ACC112 (cell line): ENCODE data around the gene WDR88.

ENCODE experiments used
- H2AFZ ChIP-seq: fragments of 200-600 bp; sonication (generic); one replicate; pipeline ENCODE4 v1.6.0; 2017; ENCODE audit warnings: antibody characterized with exemption, low read length; ENCODE audit not compliant: unreplicated experiment
- H3K27ac ChIP-seq: fragments of 200-600 bp; sonication (generic); 2 replicates; pipeline ENCODE4 v1.5.1; 2014; ENCODE audit warnings: low read depth, mild to moderate bottlenecking, antibody characterized with exemption, low read length, moderate library complexity
- H3K27me3 ChIP-seq: fragments of 200-600 bp; sonication (generic); 2 replicates; pipeline ENCODE4 v1.6.1; 2014; ENCODE audit warnings: mild to moderate bottlenecking, antibody characterized with exemption, low read length, moderate library complexity, mixed read lengths; ENCODE audit not compliant: insufficient read depth
- H3K36me3 ChIP-seq: fragments of 200-600 bp; sonication (generic); 2 replicates; pipeline ENCODE4 v1.6.1; 2016; ENCODE audit warnings: mild to moderate bottlenecking, antibody characterized with exemption, low read length, moderate library complexity, mixed read lengths; ENCODE audit not compliant: insufficient read depth
- H3K4me1 ChIP-seq: fragments of 200-600 bp; sonication (generic); one replicate; pipeline ENCODE4 v1.6.1; 2016; ENCODE audit warnings: low read length, mixed read lengths; ENCODE audit not compliant: insufficient read depth, unreplicated experiment, control insufficient read depth
- H3K4me3 ChIP-seq: fragments of 200-600 bp; sonication (generic); 2 replicates; pipeline ENCODE4 v1.5.1; 2014; ENCODE audit warnings: mild to moderate bottlenecking, low read depth, low read length
- H3K79me2 ChIP-seq: fragments of 200-600 bp; sonication (generic); one replicate; pipeline ENCODE4 v1.6.0; 2016; ENCODE audit warnings: low read length; ENCODE audit not compliant: control insufficient read depth, unreplicated experiment, insufficient read depth

Gene WDR88, protein sequence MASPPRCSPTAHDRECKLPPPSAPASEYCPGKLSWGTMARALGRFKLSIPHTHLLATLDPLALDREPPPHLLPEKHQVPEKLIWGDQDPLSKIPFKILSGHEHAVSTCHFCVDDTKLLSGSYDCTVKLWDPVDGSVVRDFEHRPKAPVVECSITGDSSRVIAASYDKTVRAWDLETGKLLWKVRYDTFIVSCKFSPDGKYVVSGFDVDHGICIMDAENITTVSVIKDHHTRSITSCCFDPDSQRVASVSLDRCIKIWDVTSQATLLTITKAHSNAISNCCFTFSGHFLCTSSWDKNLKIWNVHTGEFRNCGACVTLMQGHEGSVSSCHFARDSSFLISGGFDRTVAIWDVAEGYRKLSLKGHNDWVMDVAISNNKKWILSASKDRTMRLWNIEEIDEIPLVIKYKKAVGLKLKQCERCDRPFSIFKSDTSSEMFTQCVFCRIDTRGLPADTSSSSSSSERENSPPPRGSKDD

DNA sequence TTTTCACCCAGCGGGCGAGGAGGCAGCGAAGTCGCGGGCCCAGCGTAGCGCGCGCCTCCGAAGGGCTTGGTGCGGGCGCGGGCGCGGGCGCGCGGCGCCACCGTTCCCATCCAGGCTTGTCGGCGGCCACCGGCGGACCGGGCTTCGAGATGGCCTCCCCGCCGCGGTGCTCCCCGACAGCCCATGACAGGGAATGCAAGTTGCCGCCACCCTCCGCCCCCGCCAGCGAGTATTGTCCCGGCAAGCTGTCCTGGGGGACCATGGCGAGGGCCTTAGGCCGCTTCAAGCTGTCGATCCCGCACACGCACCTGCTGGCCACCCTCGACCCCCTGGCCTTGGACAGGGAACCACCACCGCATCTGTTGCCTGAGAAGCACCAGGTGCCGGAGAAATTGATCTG, at the start of gene WDR88:
TSS of gene WDR88 (plus strand) at position 94 of the 400 bp plus-strand sequence. CDS start at position 150, 56 bp downstream.
- no peaks in the 10 kb centered on the region for H3K4me1 ChIP-seq
- H3K36me3 ChIP-seq: no peaks in the 10 kb centered on the region
- H3K27me3 ChIP-seq: no peaks in the 10 kb centered on the region
- no peak within 1 kb of the TSS for H3K4me3 ChIP-seq
- no peak within 1 kb of the TSS for H2AFZ ChIP-seq
- H3K79me2 ChIP-seq: no peaks in the 10 kb centered on the region
- no peak within 1 kb of the TSS for H3K27ac ChIP-seq

DNA sequence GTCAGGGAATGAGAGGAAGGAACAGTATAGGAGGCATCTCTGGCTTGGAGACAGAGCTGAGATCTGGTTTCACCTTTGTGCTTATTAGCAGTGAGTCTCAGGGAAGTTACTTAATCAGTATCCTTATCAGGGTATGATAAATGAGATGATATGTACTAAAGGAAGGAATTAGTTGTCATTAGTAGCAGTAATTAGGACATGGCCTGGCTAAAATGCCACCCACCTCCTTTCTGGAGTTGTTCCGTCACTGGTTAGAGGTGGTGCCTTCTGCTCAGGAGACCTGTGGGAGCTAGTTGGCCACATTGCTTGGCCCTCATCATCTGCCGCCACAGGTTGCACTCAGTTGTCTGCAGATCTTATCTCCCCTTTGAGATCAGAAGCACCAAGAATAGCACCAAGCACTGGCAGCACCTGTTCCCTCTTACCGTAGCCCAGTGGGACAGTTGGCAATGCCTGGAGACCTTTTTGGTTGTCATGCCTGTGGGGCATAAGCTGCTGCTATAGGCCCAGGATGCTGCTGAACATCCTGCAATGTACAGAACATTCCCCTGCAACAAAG, 46.3 kb upstream of the WDR88 start:
- Histone ChIP-seq H3K4me3 (no peak overlapping the region), H3K4me1 (peaks cover 7% of the 10 kb centered on the region), H3K79me2 (peaks cover 14% of the 10 kb centered on the region), H3K27ac (no peak overlapping the region), H3K27me3 (no peaks in the 10 kb centered on the region), H2AFZ (no peak overlapping the region), H3K36me3 (0 out of 2 replicates have a peak, but pooled peaks cover 3% of the 10 kb centered on the region)

GRCh38 chr19:33086955-33087354, 45.0 kb upstream of the WDR88 start:
- Histone ChIP-seq H3K79me2 (peaks cover 5% of the 10 kb centered on the region), H3K27ac (no peak overlapping the region), H3K27me3 (no peaks in the 10 kb centered on the region), H3K36me3 (0 out of 2 replicates have a peak, but pooled peaks cover 3% of the 10 kb centered on the region), H3K4me1 (peaks cover 4% of the 10 kb centered on the region), H3K4me3 (no peak overlapping the region), H2AFZ (no peak overlapping the region)

DNA sequence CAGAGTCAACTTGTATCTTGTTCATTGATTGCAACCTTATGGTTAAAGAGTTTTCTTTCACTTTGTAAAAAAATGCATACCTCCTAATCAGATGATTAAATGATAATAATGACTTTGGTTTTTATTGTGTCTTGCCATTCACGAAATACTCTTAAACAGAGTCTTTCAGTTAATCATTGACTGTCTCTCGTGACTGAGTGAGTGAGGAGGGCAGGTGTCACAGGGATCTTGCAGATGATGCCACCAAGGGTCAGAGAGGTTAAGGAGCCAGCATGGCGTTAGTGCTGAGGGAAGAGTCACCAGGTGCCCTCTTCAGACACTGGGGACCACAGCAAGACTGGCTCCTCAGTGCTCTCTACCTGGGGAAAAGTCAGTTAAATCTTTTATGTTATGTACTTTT, 42.9 kb upstream of the WDR88 start:
- Histone ChIP-seq H3K27me3 (no peaks in the 10 kb centered on the region), H3K4me1 (no peaks in the 10 kb centered on the region), H3K4me3 (no peak overlapping the region), H3K36me3 (0 out of 2 replicates have a peak, but pooled peaks cover 3% of the 10 kb centered on the region), H3K27ac (no peak overlapping the region), H3K79me2 (no peaks in the 10 kb centered on the region), H2AFZ (no peak overlapping the region)

DNA sequence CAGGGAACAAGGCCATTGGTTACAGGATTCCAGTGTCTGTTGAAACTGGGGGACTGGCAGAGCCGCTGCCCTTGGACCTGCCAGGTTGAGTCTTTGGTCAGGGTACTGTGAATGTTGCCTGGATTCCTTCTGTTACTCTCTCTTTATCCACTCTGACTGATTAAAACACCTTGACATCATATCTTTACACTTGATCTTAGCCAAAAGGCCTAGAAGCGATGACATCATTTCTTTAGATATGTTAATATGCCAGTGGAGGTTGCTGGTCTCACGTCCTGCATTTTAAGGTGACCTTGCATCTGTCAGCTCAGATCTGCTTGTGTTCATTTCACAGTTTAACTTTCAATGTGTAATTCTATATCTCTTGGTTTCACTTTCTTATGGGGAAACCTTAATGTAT, 41.7 kb upstream of the WDR88 start:
- H3K79me2 ChIP-seq: no peaks in the 10 kb centered on the region
- H3K36me3 ChIP-seq: 0 out of 2 replicates have a peak, but pooled peaks cover 3% of the 10 kb centered on the region
- no peaks in the 10 kb centered on the region for H3K27me3 ChIP-seq
- H3K27ac ChIP-seq: no peak overlapping the region
- H2AFZ ChIP-seq: no peak overlapping the region
- H3K4me1 ChIP-seq: no peaks in the 10 kb centered on the region
- no peak overlapping the region for H3K4me3 ChIP-seq

GRCh38 chr19:33093420-33094210, 38.3 kb upstream of the WDR88 start:
- 0 out of 2 replicates have a peak, but pooled peaks cover 3% of the 10 kb centered on the region for H3K36me3 ChIP-seq
- H3K4me1 ChIP-seq: peaks cover 5% of the 10 kb centered on the region
- H3K27ac ChIP-seq: no peak overlapping the region

GRCh38 chr19:33094436-33095067, 37.4 kb upstream of the WDR88 start:
- Histone ChIP-seq H3K4me1 (peaks cover 5% of the 10 kb centered on the region), H2AFZ (no peak overlapping the region), H3K4me3 (no peak overlapping the region), H3K27me3 (no peaks in the 10 kb centered on the region), H3K79me2 (no peaks in the 10 kb centered on the region), H3K27ac (no peak overlapping the region), H3K36me3 (no peaks in the 10 kb centered on the region)

More at GRCh38 chr19:33093420-33094210, 38.3 kb upstream of the WDR88 start:
- no peaks in the 10 kb centered on the region for H3K79me2 ChIP-seq
- no peaks in the 10 kb centered on the region for H3K27me3 ChIP-seq
- H3K4me3 ChIP-seq: no peak overlapping the region
- H2AFZ ChIP-seq: no peak overlapping the region

DNA sequence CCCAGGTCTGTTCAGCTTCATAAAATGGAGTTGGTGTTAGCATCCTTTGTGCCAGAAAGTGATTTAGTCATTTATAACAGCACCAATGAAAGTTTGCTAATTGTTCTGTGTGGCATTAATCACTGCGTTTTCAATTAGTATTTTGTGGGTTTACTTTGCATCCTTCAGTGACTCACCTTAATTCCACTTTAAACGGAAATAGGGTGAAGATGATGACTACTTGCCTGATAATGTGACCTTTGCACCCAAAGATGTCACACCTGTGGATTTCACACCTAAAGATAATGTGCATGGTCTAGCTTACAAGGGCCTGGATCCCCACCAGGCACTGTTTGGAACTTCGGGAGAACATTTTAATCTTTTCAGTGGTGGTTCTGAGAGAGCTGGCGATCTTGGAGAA, 35.9 kb upstream of the WDR88 start:
- no peak overlapping the region for H3K27ac ChIP-seq
- H3K4me3 ChIP-seq: no peak overlapping the region
- peaks cover 5% of the 10 kb centered on the region for H3K4me1 ChIP-seq
- no peak overlapping the region for H2AFZ ChIP-seq
- 0 out of 2 replicates have a peak, but pooled peaks cover 2% of the 10 kb centered on the region for H3K36me3 ChIP-seq
- H3K79me2 ChIP-seq: no peaks in the 10 kb centered on the region
- no peaks in the 10 kb centered on the region for H3K27me3 ChIP-seq

DNA sequence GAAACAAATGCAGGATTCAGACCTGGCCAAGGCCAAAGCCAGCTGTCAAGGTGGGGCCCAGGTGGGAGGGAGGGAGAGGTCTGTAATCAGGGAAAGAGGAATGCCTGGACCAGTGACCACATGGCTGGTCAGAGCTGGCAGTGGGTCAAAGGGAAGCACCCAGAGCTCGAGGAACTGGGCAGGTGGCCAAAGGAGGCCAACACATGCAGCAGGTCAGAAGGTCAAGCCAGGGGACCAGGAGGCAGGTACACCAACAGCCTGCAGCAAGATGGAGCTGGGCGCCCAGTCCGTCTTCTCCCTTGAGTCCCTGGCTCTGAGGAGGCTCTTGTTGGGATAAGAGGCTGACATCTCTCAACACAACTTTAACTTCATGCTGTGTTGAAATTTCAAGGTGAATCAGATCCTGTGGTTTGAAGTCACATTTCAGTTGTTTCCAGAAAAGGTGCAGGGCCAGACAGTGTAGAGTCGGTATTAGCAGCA, 33.8 kb upstream of the WDR88 start:
- H3K36me3 ChIP-seq: 0 out of 2 replicates have a peak, but pooled peaks cover 5% of the 10 kb centered on the region

More for the DNA sequence above, 33.8 kb upstream of the WDR88 start:
- H3K27me3 ChIP-seq: no peaks in the 10 kb centered on the region
- H3K79me2 ChIP-seq: no peaks in the 10 kb centered on the region
- H2AFZ ChIP-seq: no peak overlapping the region
- no peak overlapping the region for H3K4me3 ChIP-seq
- peaks cover 5% of the 10 kb centered on the region for H3K4me1 ChIP-seq
- H3K27ac ChIP-seq: no peak overlapping the region
